Measurements from ENCODE around the gene CDK14.
A peak's percentile ranks its signal among the peaks of the same experiment; 100 is the strongest.
"Not testable (repeated sequence)": the region's sequence is repeated elsewhere in the genome, so short reads cannot be mapped to it uniquely, and the experiment has no call there.

The CDK14 gene

GRCh38 chr7:90597563-90598253 is 1.6 kb downstream of the CDK14 start:
- DNase-seq, result no peak

GRCh38 chr7:90599038-90599437 is 2.9 kb downstream of the CDK14 start:
- peak; percentile 19 for DNase-seq

GRCh38 chr7:90599892-90600555 is 3.9 kb downstream of the CDK14 start:
- peak; percentile 80 for DNase-seq

- DNase-seq, result no peak
Measured at GRCh38 chr7:90602303-90602702, 6.2 kb downstream of the CDK14 start.

- DNase-seq, result no peak
Measured at GRCh38 chr7:90603346-90603745, 7.2 kb downstream of the CDK14 start.

- DNase-seq, result no peak
Measured at GRCh38 chr7:90604383-90604782, 8.3 kb downstream of the CDK14 start.

- DNase-seq, result no peak
Measured at GRCh38 chr7:90605055-90605454, 8.9 kb downstream of the CDK14 start.

- DNase-seq, result no peak
Measured at GRCh38 chr7:90607196-90607595, 11.1 kb downstream of the CDK14 start.

GRCh38 chr7:90610105-90610504 is 14.0 kb downstream of the CDK14 start:
- DNase-seq, result no peak

- peak; percentile 23 for DNase-seq
Measured at GRCh38 chr7:90611115-90611514, 15.0 kb downstream of the CDK14 start.

GRCh38 chr7:90613088-90613498 is 17.0 kb downstream of the CDK14 start:
- peak; percentile 92 for DNase-seq

- DNase-seq, result peak; percentile 74
Measured at GRCh38 chr7:90617442-90617841, 21.3 kb downstream of the CDK14 start.

GRCh38 chr7:90618876-90619275 is 22.8 kb downstream of the CDK14 start:
- no peak for DNase-seq

- peak; percentile 92 for DNase-seq
Measured at GRCh38 chr7:90621125-90621746, 25.1 kb downstream of the CDK14 start.

GRCh38 chr7:90621747-90622140 is 25.6 kb downstream of the CDK14 start:
- peak; percentile 47 for DNase-seq

GRCh38 chr7:90622670-90623069 is 26.5 kb downstream of the CDK14 start:
- no peak for DNase-seq

- peak; percentile 43 for DNase-seq
Measured at GRCh38 chr7:90624225-90624911, 28.2 kb downstream of the CDK14 start.

GRCh38 chr7:90625051-90625450 is 28.9 kb downstream of the CDK14 start:
- no peak for DNase-seq

- no peak for DNase-seq
Measured at GRCh38 chr7:90625562-90625961, 29.4 kb downstream of the CDK14 start.

GRCh38 chr7:90626013-90626412 is 29.9 kb downstream of the CDK14 start:
- DNase-seq, result no peak

GRCh38 chr7:90629297-90629918 is 33.3 kb downstream of the CDK14 start:
- DNase-seq, result peak; percentile 78

- no peak for DNase-seq
Measured at GRCh38 chr7:90631502-90631901, 35.4 kb downstream of the CDK14 start.

GRCh38 chr7:90639683-90640082 is 43.6 kb downstream of the CDK14 start:
- DNase-seq, result not testable (repeated sequence)

All from suppressor macrophage treated with lipopolysaccharide for 4 hours (primary cell).